GM19193 (cell line): ENCODE results near the gene LHFPL3.

Experiments
- POLR2A ChIP-seq: IDR thresholded peaks from 4 replicates; pipeline ENCODE4 v1.6.1; 2011; ENCODE audit not compliant: insufficient read depth, insufficient read length; ENCODE audit errors: extremely low read depth

The LHFPL3 gene

GRCh38 chr7:104499975-104500374 lies 171.6 kb downstream of the LHFPL3 start:
- TF ChIP-seq POLR2A = no peak

- TF ChIP-seq POLR2A = no peak
Measured at GRCh38 chr7:104509874-104510273, 181.5 kb downstream of the LHFPL3 start.

GRCh38 chr7:104524853-104525252 lies 196.4 kb downstream of the LHFPL3 start:
- TF ChIP-seq POLR2A = no peak

GRCh38 chr7:104528142-104528541 lies 199.7 kb downstream of the LHFPL3 start:
- TF ChIP-seq POLR2A = no peak

- no peak for TF ChIP-seq POLR2A
Measured at GRCh38 chr7:104529567-104529966, 201.2 kb downstream of the LHFPL3 start.

- TF ChIP-seq POLR2A = no peak
Measured at GRCh38 chr7:104530251-104530650, 201.8 kb downstream of the LHFPL3 start.

GRCh38 chr7:104534149-104534548 lies 205.7 kb downstream of the LHFPL3 start:
- no peak for TF ChIP-seq POLR2A

- no peak for TF ChIP-seq POLR2A
Measured at GRCh38 chr7:104535841-104536240, 207.4 kb downstream of the LHFPL3 start.

GRCh38 chr7:104536956-104537355 lies 208.6 kb downstream of the LHFPL3 start:
- TF ChIP-seq POLR2A = no peak

- TF ChIP-seq POLR2A = no peak
Measured at GRCh38 chr7:104538152-104538551, 209.7 kb downstream of the LHFPL3 start.

GRCh38 chr7:104541897-104542296 lies 213.5 kb downstream of the LHFPL3 start:
- no peak for TF ChIP-seq POLR2A

GRCh38 chr7:104548861-104549260 lies 220.5 kb downstream of the LHFPL3 start:
- TF ChIP-seq POLR2A = no peak

GRCh38 chr7:104550362-104550761 lies 222.0 kb downstream of the LHFPL3 start:
- TF ChIP-seq POLR2A = no peak

- TF ChIP-seq POLR2A = no peak
Measured at GRCh38 chr7:104551226-104551625, 222.8 kb downstream of the LHFPL3 start.

GRCh38 chr7:104552102-104552501 lies 223.7 kb downstream of the LHFPL3 start:
- no peak for TF ChIP-seq POLR2A

GRCh38 chr7:104553074-104553473 lies 224.7 kb downstream of the LHFPL3 start:
- TF ChIP-seq POLR2A = no peak

- TF ChIP-seq POLR2A = no peak
Measured at GRCh38 chr7:104569751-104570150, 241.3 kb downstream of the LHFPL3 start.
